Activated CD8-positive, alpha-beta T cell treated with anti-CD3 and anti-CD28 coated beads for 36 hours (primary cell): Measurements from ENCODE around the gene CPLX1. TPM values are rescaled to one million over a fixed set of nuclear protein-coding genes. Genes with fewer than 3 reads are reported as not detected.

ENCODE experiments used
- ATAC-seq: fragments of 200-7000 bp; cut with Tn5 transposase; one replicate; pipeline ENCODE4 v1.10.0; 2021; ENCODE audit warnings: mild to moderate bottlenecking, moderate library complexity
- CTCF ChIA-PET: fragments of 350-600 bp; sonication (Branson Sonifier 250); formaldehyde crosslinking; loops from one replicate; lab custom pipeline; 2021; ENCODE audit warnings: antibody characterized with exemption; lab: Charles Lee
- POLR2A ChIA-PET: fragments of 350-600 bp; sonication (Branson Sonifier 250); formaldehyde crosslinking; loops from one replicate; lab custom pipeline; 2021; ENCODE audit warnings: antibody characterized with exemption; lab: Charles Lee
- DNase-seq: peaks from one replicate; pipeline ENCODE4 v3.0.0-alpha.2; 2020
- H3K27ac Mint-ChIP-seq: one replicate; pipeline ENCODE4 v1.8.0; 2021; ENCODE audit warnings: mild to moderate bottlenecking, mixed read lengths
- H3K27me3 Mint-ChIP-seq: one replicate; pipeline ENCODE4 v1.8.0; 2021; ENCODE audit warnings: mixed read lengths
- H3K36me3 Mint-ChIP-seq: one replicate; pipeline ENCODE4 v1.8.0; 2021; ENCODE audit warnings: low read depth, mixed read lengths
- H3K4me1 Mint-ChIP-seq: one replicate; pipeline ENCODE4 v1.8.0; 2021; ENCODE audit warnings: low read depth, mixed read lengths
- H3K4me3 Mint-ChIP-seq: one replicate; pipeline ENCODE4 v1.8.0; 2021; ENCODE audit warnings: mild to moderate bottlenecking, moderate library complexity, mixed read lengths
- H3K9me3 Mint-ChIP-seq: one replicate; pipeline ENCODE4 v1.8.0; 2021; ENCODE audit warnings: mixed read lengths
- intact Hi-C: fragments of 100-400 bp; cut with micrococcal nuclease; formaldehyde crosslinking; loops from one replicate; pipeline ENCODE4 v1.10.0; 2022
- total RNA-seq, 2 experiments: library from RNA; stranded (reverse); gene quantifications; one replicate each; pipeline ENCODE4 v1.2.3, GENCODE V29; 2021
- TF ChIP-seq, protein P1 (sequence below): fragments of 200-600 bp; IDR thresholded peaks from one replicate; pipeline ENCODE4 v1.8.0; 2022; ENCODE audit warnings: antibody characterized with exemption, mild to moderate bottlenecking

The CPLX1 gene
- total RNA-seq, 2 experiments from 2014 or later = not detected

DNA sequence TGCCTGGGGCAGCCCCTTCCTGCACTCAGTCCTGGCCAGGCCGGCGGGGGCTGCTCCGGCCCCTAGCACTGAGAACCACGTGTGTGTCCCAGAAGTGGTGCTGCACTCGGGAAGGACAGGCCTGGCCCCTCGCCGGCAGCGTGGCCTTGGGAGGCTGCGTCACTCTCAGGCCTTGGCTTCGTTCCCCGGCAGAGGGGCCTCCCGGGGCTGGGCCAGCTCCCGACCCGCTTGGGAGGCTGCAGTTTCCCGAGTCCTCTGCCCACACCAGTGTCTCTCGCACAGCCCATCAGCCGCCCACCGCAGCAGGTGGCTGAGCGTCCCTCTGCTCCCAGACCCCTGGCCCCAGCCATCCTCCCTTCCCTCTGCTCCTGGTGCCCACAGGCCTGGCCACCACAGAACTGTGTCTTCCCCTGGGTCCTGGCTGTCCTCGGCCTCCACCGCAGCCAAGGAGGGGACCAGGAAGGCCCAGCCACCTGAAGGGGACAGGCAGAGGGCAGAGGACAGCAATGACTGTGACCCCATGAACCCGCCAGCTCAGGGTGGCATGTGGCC is 10.9 kb upstream of the CPLX1 start:
- CTCF ChIA-PET = interaction anchor here (1.4 kb wide), 1 partner anchor 94 kb away, joined by 3 read pairs; no protein-coding TSS in a partner anchor
- intact Hi-C loops = no loop called here
- no peak overlapping the region for H3K27ac Mint-ChIP-seq

DNA sequence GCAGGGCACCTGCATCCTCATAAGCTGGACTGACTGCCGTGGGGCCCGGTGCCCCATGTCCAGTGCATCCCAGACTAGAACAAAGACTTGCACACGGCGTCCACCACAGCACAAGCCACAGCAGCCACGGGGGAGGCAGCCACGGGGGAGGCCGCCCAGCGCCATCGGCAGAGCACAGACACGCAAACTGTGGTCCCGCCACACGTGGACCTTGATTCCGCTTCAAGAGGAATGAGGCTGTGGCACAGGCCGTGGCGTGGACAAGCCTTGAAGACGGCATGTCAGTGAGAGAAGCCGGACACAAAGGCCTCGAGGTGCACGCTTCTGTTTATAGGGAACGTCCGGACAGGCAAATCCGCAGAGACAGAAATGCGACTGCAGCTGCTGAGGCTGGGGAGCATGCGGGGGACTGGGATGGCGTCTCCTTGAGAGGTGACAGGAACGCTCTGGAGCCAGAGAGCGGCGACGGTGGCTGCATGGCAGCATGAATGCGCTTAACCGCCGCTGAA is 10.1 kb upstream of the CPLX1 start:
- intact Hi-C loops = no loop called here
- no peak overlapping the region for H3K27ac Mint-ChIP-seq
- POLR2A ChIA-PET = no interaction called here
- DNase-seq = no peak
- no peak for ATAC-seq
- CTCF ChIA-PET = interaction anchor here (1.4 kb wide), 1 partner anchor 93 kb away, joined by 3 read pairs; no protein-coding TSS in a partner anchor
- TF ChIP-seq, protein P1, sequence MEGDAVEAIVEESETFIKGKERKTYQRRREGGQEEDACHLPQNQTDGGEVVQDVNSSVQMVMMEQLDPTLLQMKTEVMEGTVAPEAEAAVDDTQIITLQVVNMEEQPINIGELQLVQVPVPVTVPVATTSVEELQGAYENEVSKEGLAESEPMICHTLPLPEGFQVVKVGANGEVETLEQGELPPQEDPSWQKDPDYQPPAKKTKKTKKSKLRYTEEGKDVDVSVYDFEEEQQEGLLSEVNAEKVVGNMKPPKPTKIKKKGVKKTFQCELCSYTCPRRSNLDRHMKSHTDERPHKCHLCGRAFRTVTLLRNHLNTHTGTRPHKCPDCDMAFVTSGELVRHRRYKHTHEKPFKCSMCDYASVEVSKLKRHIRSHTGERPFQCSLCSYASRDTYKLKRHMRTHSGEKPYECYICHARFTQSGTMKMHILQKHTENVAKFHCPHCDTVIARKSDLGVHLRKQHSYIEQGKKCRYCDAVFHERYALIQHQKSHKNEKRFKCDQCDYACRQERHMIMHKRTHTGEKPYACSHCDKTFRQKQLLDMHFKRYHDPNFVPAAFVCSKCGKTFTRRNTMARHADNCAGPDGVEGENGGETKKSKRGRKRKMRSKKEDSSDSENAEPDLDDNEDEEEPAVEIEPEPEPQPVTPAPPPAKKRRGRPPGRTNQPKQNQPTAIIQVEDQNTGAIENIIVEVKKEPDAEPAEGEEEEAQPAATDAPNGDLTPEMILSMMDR = no peak
- peaks cover 2% of the 10 kb centered on the region for H3K27me3 Mint-ChIP-seq
- H3K4me3 Mint-ChIP-seq = no peak overlapping the region
- peaks cover 11% of the 10 kb centered on the region for H3K4me1 Mint-ChIP-seq
- peaks cover 16% of the 10 kb centered on the region for H3K9me3 Mint-ChIP-seq
- H3K36me3 Mint-ChIP-seq = no peaks in the 10 kb centered on the region

More for the DNA sequence above, 10.9 kb upstream of the CPLX1 start:
- ATAC-seq (no peak), DNase-seq (no peak)
- TF ChIP-seq, protein P1 = no peak
- POLR2A ChIA-PET = no interaction called here
- Mint-ChIP-seq H3K4me3 (no peak overlapping the region), H3K27me3 (peaks cover 2% of the 10 kb centered on the region), H3K9me3 (peaks cover 14% of the 10 kb centered on the region), H3K36me3 (peaks cover 2% of the 10 kb centered on the region), H3K4me1 (peaks cover 11% of the 10 kb centered on the region)

- H3K27ac Mint-ChIP-seq = no peak overlapping the region
- H3K27me3 Mint-ChIP-seq = peaks cover 2% of the 10 kb centered on the region
- no peak overlapping the region for H3K4me3 Mint-ChIP-seq
- ChIA-PET POLR2A (no interaction called here), CTCF (interaction anchor here (1.4 kb wide), 1 partner anchor 93 kb away, joined by 3 read pairs; no protein-coding TSS in a partner anchor)
- ATAC-seq = no peak
- H3K4me1 Mint-ChIP-seq = peaks cover 11% of the 10 kb centered on the region
- H3K9me3 Mint-ChIP-seq = peaks cover 16% of the 10 kb centered on the region
- H3K36me3 Mint-ChIP-seq = no peaks in the 10 kb centered on the region
- intact Hi-C loops = no loop called here
- TF ChIP-seq, protein P1 = no peak
- DNase-seq = no peak
These were observed 9.4 kb upstream of the CPLX1 start for GRCh38 chr4:835148-836002.

DNA sequence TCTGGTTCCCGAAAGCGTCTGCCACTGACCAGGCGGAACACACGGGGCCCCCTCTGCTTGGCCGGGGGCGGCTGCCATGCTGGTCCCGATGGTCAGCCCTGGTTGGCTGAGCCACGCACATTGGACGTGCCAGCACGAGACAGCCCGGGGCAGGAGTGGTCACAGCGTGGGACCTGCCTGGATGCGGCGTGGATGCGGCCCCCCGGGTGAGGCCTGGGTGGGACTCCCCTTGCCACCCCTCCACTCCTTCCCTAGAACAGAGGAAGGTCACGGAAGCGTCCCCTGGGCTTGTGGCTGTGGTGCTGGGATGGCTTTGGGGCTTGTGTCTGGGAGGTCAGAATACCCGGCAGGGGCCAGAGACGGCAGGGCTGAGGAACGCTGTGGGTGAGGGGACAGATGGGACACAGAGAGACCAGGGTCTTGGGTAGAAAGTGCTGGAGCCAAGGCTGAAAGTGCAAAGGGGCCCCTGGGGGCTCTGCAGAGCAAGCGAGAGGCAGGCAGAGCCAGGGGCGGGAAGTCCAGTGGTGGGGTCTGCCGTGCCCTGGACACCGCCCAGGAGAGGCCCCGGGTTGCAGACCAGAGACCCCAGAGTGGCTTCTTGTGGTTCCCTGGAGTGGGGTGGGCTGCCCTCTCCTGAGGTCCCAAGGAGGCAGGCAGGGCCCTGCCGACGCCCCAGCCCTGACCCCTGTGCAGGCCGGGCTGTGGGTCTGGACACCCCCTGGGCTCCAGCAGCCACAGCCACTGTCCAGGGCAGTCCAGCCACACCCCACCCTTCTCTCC is 8.6 kb upstream of the CPLX1 start:
- CTCF ChIA-PET = no interaction called here
- intact Hi-C loops = no loop called here
- Mint-ChIP-seq H3K9me3 (peaks cover 16% of the 10 kb centered on the region), H3K4me1 (peaks cover 5% of the 10 kb centered on the region), H3K27ac (no peak overlapping the region), H3K4me3 (no peak overlapping the region), H3K36me3 (no peaks in the 10 kb centered on the region), H3K27me3 (peaks cover 2% of the 10 kb centered on the region)
- POLR2A ChIA-PET = no interaction called here
- no peak for ATAC-seq
- TF ChIP-seq, protein P1 = no peak
- no peak for DNase-seq
